Esophagus muscularis mucosa (tissue), 4 donors: Measurements from ENCODE around the gene CDK14. TPM values are rescaled to one million over a fixed set of nuclear protein-coding genes. Genes with fewer than 3 reads are reported as not detected.

Experiments
- DNase-seq: peaks from one replicate; pipeline ENCODE4 v3.0.0-alpha.2; 2017; ENCODE audit errors: extremely low spot score
- H3K27ac ChIP-seq, 4 donors: fragments of 200-600 bp; sonication (generic); replicated peaks in 1 of 4; 1 replicate in 3 of 4; 2 replicates in 1 of 4; pipeline ENCODE4 v1.5.1; 2016 to 2019; ENCODE audit warnings: mild to moderate bottlenecking in 1 of 4
- H3K27me3 ChIP-seq, 4 donors: fragments of 200-600 bp; sonication (generic); one replicate each; pipeline versions ENCODE4 v1.5.1 to v1.6.0; 2016 to 2019
- H3K36me3 ChIP-seq, 4 donors: fragments of 200-600 bp; sonication (generic); one replicate each; pipeline ENCODE4 v1.5.1; 2016 to 2019
- H3K4me1 ChIP-seq, 4 donors: fragments of 200-600 bp; sonication (generic); one replicate each; pipeline ENCODE4 v1.5.1; 2016 to 2019
- H3K4me3 ChIP-seq, 4 donors: fragments of 200-600 bp; sonication (generic); 1 replicate in 2 of 4; 2 replicates in 2 of 4; pipeline ENCODE4 v1.5.1; 2016 to 2019; ENCODE audit warnings: mild to moderate bottlenecking in 4 of 4, moderate library complexity in 1 of 4
- H3K9me3 ChIP-seq, 4 donors: fragments of 200-600 bp; sonication (generic); 1 replicate in 3 of 4; 2 replicates in 1 of 4; pipeline ENCODE4 v1.5.1; 2016 to 2019
- CTCF ChIP-seq, 3 experiments: fragments of 200-600 bp in 2 of 3; fragments of 450-650 bp in 1 of 3; sonication (generic) in 2 of 3; IDR thresholded peaks; one replicate each; pipeline ENCODE4 v1.5.1; 2017 to 2019; ENCODE audit warnings: antibody characterized with exemption in 3 of 3, mild to moderate bottlenecking in 2 of 3, moderate library complexity in 1 of 3
- EP300 ChIP-seq: sonication (generic); formaldehyde crosslinking; IDR thresholded peaks from one replicate; pipeline ENCODE4 v1.6.1; 2017; ENCODE audit warnings: antibody characterized with exemption
- POLR2A ChIP-seq: fragments of 450-650 bp; IDR thresholded peaks from one replicate; pipeline ENCODE4 v1.6.1; 2017; ENCODE audit warnings: antibody characterized with exemption, moderate library complexity, mild to moderate bottlenecking, low read depth
- POLR2AphosphoS5 ChIP-seq, 2 donors: sonication (generic); formaldehyde crosslinking; IDR thresholded peaks; one replicate each; pipeline ENCODE4 v1.6.1; 2017; ENCODE audit warnings: antibody characterized with exemption in 2 of 2
- WGBS: methylation state at CpG from one replicate; pipeline ENCODE4 v1.1.5; 2018; 5-methylcytosine and 5-hydroxymethylcytosine counted together
- intact Hi-C: fragments of 100-400 bp; cut with DNase I; formaldehyde crosslinking; loops from one replicate; pipeline ENCODE4 v1.15.1; 2023
- total RNA-seq, 4 donors: library from RNA; depleted of rRNA; stranded (reverse); fragments of >200 nt; gene quantifications; one replicate each; pipeline versions ENCODE4 v1.1.0 to v1.2.1, GENCODE V29; 2016

The CDK14 gene
- total RNA-seq, 4 donors from 2014 or later = 9.6 to 17.7 (median 14.3) TPM

DNA sequence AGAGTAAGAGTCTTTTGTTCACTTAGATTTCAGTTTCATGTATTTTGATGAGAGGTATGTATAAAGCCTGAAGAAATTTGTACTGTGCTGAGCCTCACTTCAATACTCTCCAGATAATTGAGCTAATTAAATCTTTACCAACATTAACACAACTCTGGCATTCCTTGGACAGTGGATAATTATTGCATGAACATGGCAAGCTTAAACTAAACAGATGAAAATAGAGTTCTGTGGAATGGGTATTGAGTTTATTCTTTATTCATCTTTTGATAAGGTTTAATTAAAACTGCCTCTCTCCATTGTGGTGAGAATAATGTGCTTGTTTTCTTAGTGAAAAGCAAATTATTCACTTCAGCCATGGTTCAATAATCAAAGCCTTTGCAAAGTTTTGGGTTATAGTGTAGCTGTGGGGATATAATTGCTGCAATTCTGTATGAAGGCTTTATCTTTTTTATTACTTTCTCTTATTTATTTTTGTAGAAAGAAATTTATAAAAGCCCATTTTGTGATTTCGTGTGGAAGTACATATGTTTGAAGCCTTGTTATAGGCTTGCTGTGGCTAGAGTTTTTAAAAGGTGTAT, 541.8 kb downstream of the CDK14 start:
- Histone ChIP-seq H3K4me3 (no peak overlapping the region), H3K9me3 (no peaks in the 10 kb centered on the region), H3K36me3 (no peaks in the 10 kb centered on the region), H3K27ac (no peak overlapping the region), H3K27me3 (no peaks in the 10 kb centered on the region), H3K4me1 (no peaks in the 10 kb centered on the region)
- TF ChIP-seq POLR2A = no peak
- TF ChIP-seq POLR2AphosphoS5 (IDR thresholded peaks at IDR 0.05) = no peak
- no peak for TF ChIP-seq CTCF (IDR thresholded peaks at IDR 0.05)
- no peak for TF ChIP-seq EP300
- DNase-seq = no peak
- WGBS = 93% methylated on average over 1 of the region's 1 CpG
- intact Hi-C loops = loop anchor here (10.0 kb wide), 1 partner anchor 437 kb away; no protein-coding TSS in a partner anchor

GRCh38 chr7:91140286-91140685, 544.2 kb downstream of the CDK14 start:
- Histone ChIP-seq H3K36me3 (no peaks in the 10 kb centered on the region), H3K9me3 (no peaks in the 10 kb centered on the region), H3K4me3 (no peak overlapping the region), H3K27ac (no peak overlapping the region), H3K27me3 (no peaks in the 10 kb centered on the region), H3K4me1 (no peaks in the 10 kb centered on the region)
- 85% methylated on average over 2 of the region's 2 CpGs for WGBS
- intact Hi-C loops = no loop called here
- no peak for DNase-seq
- no peak for TF ChIP-seq EP300
- TF ChIP-seq POLR2AphosphoS5 (IDR thresholded peaks at IDR 0.05) = no peak
- no peak for TF ChIP-seq CTCF (IDR thresholded peaks at IDR 0.05)
- TF ChIP-seq POLR2A = no peak

DNA sequence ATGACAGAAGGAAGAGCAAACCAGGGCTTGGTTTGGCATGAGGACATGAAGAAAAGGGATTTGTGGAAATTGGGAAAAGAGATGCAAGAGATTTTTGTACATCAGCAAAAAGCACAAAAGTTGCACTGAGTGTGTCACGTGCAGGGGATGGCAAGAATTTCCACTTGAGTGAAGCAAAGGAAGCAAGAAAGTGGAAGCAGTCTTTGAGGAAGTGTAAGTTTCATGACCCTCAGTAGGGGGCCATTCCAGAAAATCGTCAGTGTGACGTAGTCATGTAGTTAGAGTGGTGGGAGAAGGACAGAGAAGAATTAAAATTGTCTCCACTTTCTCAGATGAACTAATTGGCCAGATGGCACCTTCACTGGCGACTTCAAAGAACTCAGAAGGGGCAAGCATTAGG, 544.9 kb downstream of the CDK14 start:
- TF ChIP-seq EP300 = no peak
- no peak for TF ChIP-seq CTCF (IDR thresholded peaks at IDR 0.05)
- no peak for TF ChIP-seq POLR2AphosphoS5 (IDR thresholded peaks at IDR 0.05)
- no peak for TF ChIP-seq POLR2A
- Histone ChIP-seq H3K4me3 (no peak overlapping the region), H3K4me1 (no peaks in the 10 kb centered on the region), H3K36me3 (no peaks in the 10 kb centered on the region), H3K27me3 (no peaks in the 10 kb centered on the region), H3K27ac (no peak overlapping the region), H3K9me3 (no peaks in the 10 kb centered on the region)
- 69% methylated on average over 4 of the region's 4 CpGs for WGBS
- DNase-seq = no peak
- intact Hi-C loops = no loop called here

DNA sequence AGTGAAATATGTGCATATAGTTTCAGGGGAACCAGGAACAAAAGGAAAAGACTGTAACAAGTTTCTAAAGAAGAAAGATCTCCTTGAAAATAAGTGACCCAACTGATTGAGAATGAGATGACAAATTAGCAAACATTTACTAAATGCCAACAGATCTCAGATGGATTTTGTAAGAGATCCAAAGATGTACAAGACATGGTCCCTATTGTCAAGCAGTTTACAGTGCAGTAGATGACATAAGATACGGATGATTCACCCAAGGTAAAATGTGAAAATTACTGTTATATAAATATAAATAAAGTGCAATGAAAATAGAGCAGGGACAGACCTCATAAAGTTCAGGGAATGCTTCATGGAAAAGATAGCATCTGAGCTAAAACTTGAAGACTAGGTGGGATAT, 546.6 kb downstream of the CDK14 start:
- intact Hi-C loops = no loop called here
- no peaks in the 10 kb centered on the region for H3K36me3 ChIP-seq
- TF ChIP-seq POLR2A (no peak), CTCF (IDR thresholded peaks at IDR 0.05) (no peak), EP300 (no peak), POLR2AphosphoS5 (IDR thresholded peaks at IDR 0.05) (no peak)
- H3K9me3 ChIP-seq = no peaks in the 10 kb centered on the region
- 91% methylated on average over 1 of the region's 1 CpG for WGBS
- DNase-seq = no peak
- H3K4me3 ChIP-seq = no peak overlapping the region
- H3K27ac ChIP-seq = no peak overlapping the region
- H3K4me1 ChIP-seq = no peaks in the 10 kb centered on the region
- H3K27me3 ChIP-seq = no peaks in the 10 kb centered on the region
